Naive thymus-derived CD4-positive, alpha-beta T cell (primary cell): ENCODE measurements around the gene SCN4A. TPM values are rescaled to one million over a fixed set of nuclear protein-coding genes. Genes with fewer than 3 reads are reported as not detected.

ENCODE experiments used
- ATAC-seq: fragments of 150-1000 bp; cut with Tn5 transposase; 2 replicates; pipeline ENCODE4 v1.10.0; 2021; ENCODE audit warnings: mild to moderate bottlenecking, moderate library complexity
- CTCF ChIA-PET: fragments of 350-600 bp; sonication (Branson Sonifier 250); formaldehyde crosslinking; loops from one replicate; lab custom pipeline; 2021; ENCODE audit warnings: antibody characterized with exemption; lab: Charles Lee
- POLR2A ChIA-PET: fragments of 350-600 bp; sonication (Branson Sonifier 250); formaldehyde crosslinking; loops from one replicate; lab custom pipeline; 2021; ENCODE audit warnings: antibody characterized with exemption, inconsistent platforms; lab: Charles Lee
- DNase-seq, 9 donors: peaks; one replicate each; pipeline versions ENCODE4 v3.0.0 to v3.0.0-alpha.2; 2020 to 2022; ENCODE audit warnings: mixed read lengths in 1 of 9
- H3K27ac ChIP-seq: one replicate; pipeline ENCODE4 v1.7.0; 2013; ENCODE audit warnings: mild to moderate bottlenecking, low read depth, low read length, moderate library complexity
- H3K27me3 ChIP-seq, 2 donors: one replicate each; pipeline ENCODE4 v1.7.0; 2013; ENCODE audit warnings: low read length in 2 of 2, mild to moderate bottlenecking in 2 of 2, moderate library complexity in 2 of 2; ENCODE audit not compliant: control insufficient read depth in 2 of 2, insufficient read depth in 2 of 2
- H3K36me3 ChIP-seq, 3 experiments: 1 replicate in 2 of 3; 2 replicates in 1 of 3; pipeline ENCODE4 v1.7.0; 2013; ENCODE audit warnings: low read length in 3 of 3, mild to moderate bottlenecking in 3 of 3, moderate library complexity in 1 of 3; ENCODE audit not compliant: insufficient read depth in 3 of 3, control insufficient read depth in 2 of 3
- H3K4me1 ChIP-seq, 2 donors: one replicate each; pipeline ENCODE4 v1.7.0; 2013; ENCODE audit warnings: low read length in 2 of 2, mild to moderate bottlenecking in 2 of 2, moderate library complexity in 1 of 2; ENCODE audit not compliant: control insufficient read depth in 2 of 2, insufficient read depth in 2 of 2
- H3K4me3 ChIP-seq: 2 replicates; pipeline ENCODE4 v1.7.0; 2013; ENCODE audit warnings: mild to moderate bottlenecking, low read length
- H3K9me3 ChIP-seq, 3 experiments: 1 replicate in 2 of 3; 2 replicates in 1 of 3; pipeline ENCODE4 v1.7.0; 2013; ENCODE audit warnings: low read length in 3 of 3; ENCODE audit not compliant: control insufficient read depth in 2 of 3
- H3K27ac Mint-ChIP-seq, 9 donors: one replicate each; pipeline ENCODE4 v1.8.0; 2020 to 2022; ENCODE audit warnings: mixed read lengths in 9 of 9, mild to moderate bottlenecking in 8 of 9, moderate library complexity in 5 of 9, inconsistent platforms in 2 of 9
- H3K27me3 Mint-ChIP-seq, 5 donors: one replicate each; pipeline ENCODE4 v1.8.0; 2021 to 2022; ENCODE audit warnings: mixed read lengths in 5 of 5, mild to moderate bottlenecking in 1 of 5
- H3K36me3 Mint-ChIP-seq, 5 donors: one replicate each; pipeline ENCODE4 v1.8.0; 2020 to 2022; ENCODE audit warnings: mixed read lengths in 5 of 5, mild to moderate bottlenecking in 3 of 5, inconsistent platforms in 1 of 5
- H3K4me1 Mint-ChIP-seq, 7 donors: one replicate each; pipeline ENCODE4 v1.8.0; 2020 to 2022; ENCODE audit warnings: mixed read lengths in 7 of 7, mild to moderate bottlenecking in 3 of 7, inconsistent platforms in 1 of 7
- H3K4me3 Mint-ChIP-seq, 10 donors: one replicate each; pipeline ENCODE4 v1.8.0; 2020 to 2022; ENCODE audit warnings: mild to moderate bottlenecking in 10 of 10, mixed read lengths in 10 of 10, moderate library complexity in 6 of 10, inconsistent platforms in 2 of 10
- H3K9me3 Mint-ChIP-seq, 11 donors: one replicate each; pipeline ENCODE4 v1.8.0; 2020 to 2022; ENCODE audit warnings: mixed read lengths in 11 of 11, mild to moderate bottlenecking in 4 of 11, inconsistent platforms in 1 of 11, moderate library complexity in 1 of 11
- intact Hi-C, 2 donors: fragments of 100-400 bp; cut with micrococcal nuclease; formaldehyde crosslinking; loops; one replicate each; pipeline ENCODE4 v1.15.1; 2023
- polyA plus RNA-seq, 2 donors: library from polyadenylated mRNA; unstranded; fragments of 300-500 nt; fragmentation: Illumina TruSeq; gene quantifications; one replicate each; pipeline ENCODE4 v1.2.3, GENCODE V29; 2021
- total RNA-seq, 6 experiments: library from RNA in 5 of 6; stranded (reverse) in 5 of 6; gene quantifications; 1 replicate in 5 of 6; 2 replicates in 1 of 6; pipeline ENCODE4 v1.2.3 and lab custom pipeline; 2021 to 2026

The SCN4A gene
- total and polyA plus RNA-seq, 7 experiments from 2014 or later: 0.03 to 0.15 (median 0.07) TPM; not detected in 3

GRCh38 chr17:63945784-63946439 lies 26.8 kb downstream of the SCN4A start:
- intact Hi-C loops: loop anchor here (1.0 to 2.0 kb wide), 5 partner anchors 14 to 79 kb away; partner anchors contain the start of genes CD79B (in 2 of the 2) and CSHL1 (in 1 of the 2)
- peaks cover 14 to 17% of the 10 kb centered on the region in 2 donors for H3K4me1 ChIP-seq

GRCh38 chr17:63944736-63945499 lies 27.8 kb downstream of the SCN4A start:
- POLR2A ChIA-PET: interaction anchor here (1.1 kb wide), 1 partner anchor 186 kb away, joined by 5 read pairs; no protein-coding TSS in a partner anchor
- Mint-ChIP-seq H3K4me3 (peak overlapping the region in 4 of 10 donors; percentile 14 to 76 (median 40)), H3K27me3 (peaks cover 0 to 7% (median 0%) of the 10 kb centered on the region in 5 donors), H3K27ac (peak overlapping the region in 3 of 9 donors; percentile 3 to 48 (median 12)), H3K36me3 (no peaks in the 10 kb centered on the region), H3K4me1 (peaks cover 9 to 19% (median 12%) of the 10 kb centered on the region in 7 donors), H3K9me3 (no peaks in the 10 kb centered on the region)
- peaks cover 14 to 17% of the 10 kb centered on the region in 2 donors for H3K4me1 ChIP-seq
- H3K27me3 ChIP-seq: no peaks in the 10 kb centered on the region
- DNase-seq: no peak
- H3K9me3 ChIP-seq: no peaks in the 10 kb centered on the region
- intact Hi-C loops: no loop called here
- H3K36me3 ChIP-seq: no peaks in the 10 kb centered on the region
- no peak for ATAC-seq
- CTCF ChIA-PET: interaction anchor here (0.6 kb wide), 1 partner anchor 9 kb away, joined by 5 read pairs; no protein-coding TSS in a partner anchor
- no peak overlapping the region for H3K27ac ChIP-seq
- H3K4me3 ChIP-seq: no peak overlapping the region

More at GRCh38 chr17:63945784-63946439, 26.8 kb downstream of the SCN4A start:
- H3K9me3 Mint-ChIP-seq: no peaks in the 10 kb centered on the region
- no peak for ATAC-seq
- H3K36me3 Mint-ChIP-seq: no peaks in the 10 kb centered on the region
- no peaks in the 10 kb centered on the region for H3K27me3 ChIP-seq
- H3K4me3 ChIP-seq: no peak overlapping the region
- H3K4me1 Mint-ChIP-seq: peaks cover 9 to 19% (median 12%) of the 10 kb centered on the region in 7 donors
- H3K27ac ChIP-seq: no peak overlapping the region
- DNase-seq: no peak
- CTCF ChIA-PET: interaction anchor here (0.6 to 2.5 kb wide), 20 partner anchors 9 to 188 kb away, joined by 3 to 37 read pairs (median 4); partner anchors contain the start of genes CD79B, CSHL1, GH1 and ICAM2
- peaks cover 0 to 7% (median 0%) of the 10 kb centered on the region in 5 donors for H3K27me3 Mint-ChIP-seq
- H3K4me3 Mint-ChIP-seq: peak overlapping the region in 4 of 10 donors; percentile 73 to 79 (median 74)
- no peak overlapping the region for H3K27ac Mint-ChIP-seq
- H3K9me3 ChIP-seq: no peaks in the 10 kb centered on the region
- POLR2A ChIA-PET: interaction anchor here (0.7 to 1.4 kb wide), 10 partner anchors 10 to 185 kb away, joined by 3 to 8 read pairs (median 4); partner anchors contain the start of gene CD79B
- H3K36me3 ChIP-seq: no peaks in the 10 kb centered on the region

- Mint-ChIP-seq H3K4me1 (peaks cover 10 to 29% (median 19%) of the 10 kb centered on the region in 7 donors), H3K27me3 (peaks cover 0 to 7% (median 0%) of the 10 kb centered on the region in 5 donors), H3K27ac (peak overlapping the region in 1 of 9 donors; percentile 37), H3K36me3 (no peaks in the 10 kb centered on the region), H3K9me3 (no peaks in the 10 kb centered on the region), H3K4me3 (no peak overlapping the region)
- Histone ChIP-seq H3K36me3 (no peaks in the 10 kb centered on the region), H3K4me1 (peaks cover 14 to 17% of the 10 kb centered on the region in 2 donors), H3K27ac (no peak overlapping the region), H3K9me3 (no peaks in the 10 kb centered on the region), H3K4me3 (no peak overlapping the region), H3K27me3 (no peaks in the 10 kb centered on the region)
- ChIA-PET CTCF (interaction anchor here (0.6 kb wide), 1 partner anchor 21 kb away, joined by 4 read pairs; no protein-coding TSS in a partner anchor), POLR2A (no interaction called here)
- intact Hi-C loops: no loop called here
- ATAC-seq: no peak
- no peak for DNase-seq
Observed at GRCh38 chr17:63943745-63944144, 29.0 kb downstream of the SCN4A start.

GRCh38 chr17:63942309-63942985 lies 30.3 kb downstream of the SCN4A start:
- Mint-ChIP-seq H3K4me1 (peaks cover 10 to 34% (median 20%) of the 10 kb centered on the region in 7 donors), H3K9me3 (no peaks in the 10 kb centered on the region), H3K27me3 (peaks cover 0 to 7% (median 0%) of the 10 kb centered on the region in 5 donors), H3K36me3 (no peaks in the 10 kb centered on the region), H3K4me3 (no peak overlapping the region), H3K27ac (peak overlapping the region in 1 of 9 donors; percentile 37)
- no peak overlapping the region for H3K4me3 ChIP-seq
- ATAC-seq (no peak), DNase-seq (no peak)
- intact Hi-C loops: no loop called here
- POLR2A ChIA-PET: interaction anchor here (0.6 kb wide), 2 partner anchors 21 to 513 kb away, joined by 3 read pairs; no protein-coding TSS in a partner anchor
- H3K36me3 ChIP-seq: no peaks in the 10 kb centered on the region
- H3K27me3 ChIP-seq: no peaks in the 10 kb centered on the region
- CTCF ChIA-PET: no interaction called here
- H3K27ac ChIP-seq: no peak overlapping the region
- peaks cover 14 to 17% of the 10 kb centered on the region in 2 donors for H3K4me1 ChIP-seq
- H3K9me3 ChIP-seq: no peaks in the 10 kb centered on the region

DNA sequence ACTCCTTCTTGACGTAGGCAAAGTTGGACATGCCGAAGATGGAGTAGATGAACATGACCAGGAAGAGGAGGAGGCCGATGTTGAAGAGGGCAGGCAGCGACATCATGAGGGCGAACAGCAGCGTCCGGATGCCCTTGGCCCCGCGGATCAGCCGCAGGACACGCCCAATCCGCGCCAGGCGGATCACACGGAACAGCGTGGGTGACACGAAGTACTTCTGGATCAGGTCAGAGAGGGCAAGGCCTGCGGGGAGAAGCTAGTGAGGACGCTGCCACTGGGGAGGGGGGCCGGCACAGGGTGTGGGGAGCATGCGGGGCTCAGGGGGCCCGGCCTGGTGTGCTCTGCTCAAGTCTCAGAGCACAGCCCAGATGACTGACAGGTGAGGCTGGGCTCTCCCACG lies 31.0 kb downstream of the SCN4A start:
- no peaks in the 10 kb centered on the region for H3K27me3 ChIP-seq
- intact Hi-C loops: no loop called here
- no peak overlapping the region for H3K27ac ChIP-seq
- no peaks in the 10 kb centered on the region for H3K9me3 ChIP-seq
- no peak overlapping the region for H3K27ac Mint-ChIP-seq
- CTCF ChIA-PET: no interaction called here
- peaks cover 8 to 30% (median 20%) of the 10 kb centered on the region in 7 donors for H3K4me1 Mint-ChIP-seq
- peaks cover 11% of the 10 kb centered on the region in 2 donors for H3K4me1 ChIP-seq
- POLR2A ChIA-PET: interaction anchor here (0.6 kb wide), 2 partner anchors 22 to 514 kb away, joined by 3 read pairs; no protein-coding TSS in a partner anchor
- H3K4me3 Mint-ChIP-seq: no peak overlapping the region
- H3K36me3 ChIP-seq: no peaks in the 10 kb centered on the region
- DNase-seq (no peak), ATAC-seq (no peak)
- H3K36me3 Mint-ChIP-seq: no peaks in the 10 kb centered on the region
- H3K4me3 ChIP-seq: no peak overlapping the region
- peaks cover 0 to 7% (median 0%) of the 10 kb centered on the region in 5 donors for H3K27me3 Mint-ChIP-seq
- no peaks in the 10 kb centered on the region for H3K9me3 Mint-ChIP-seq

GRCh38 chr17:63941162-63941561 lies 31.6 kb downstream of the SCN4A start:
- no peaks in the 10 kb centered on the region for H3K9me3 Mint-ChIP-seq
- DNase-seq: no peak

More at GRCh38 chr17:63941162-63941561, 31.6 kb downstream of the SCN4A start:
- H3K4me1 ChIP-seq: peaks cover 5% of the 10 kb centered on the region in 2 donors
- Mint-ChIP-seq H3K27ac (no peak overlapping the region), H3K27me3 (peaks cover 0 to 10% (median 0%) of the 10 kb centered on the region in 5 donors), H3K4me3 (no peak overlapping the region), H3K36me3 (no peaks in the 10 kb centered on the region), H3K4me1 (peaks cover 5 to 25% (median 15%) of the 10 kb centered on the region in 7 donors)
- ATAC-seq: no peak
- no peak overlapping the region for H3K4me3 ChIP-seq
- H3K27me3 ChIP-seq: no peaks in the 10 kb centered on the region
- intact Hi-C loops: no loop called here
- CTCF ChIA-PET: interaction anchor here (1.0 kb wide), 1 partner anchor 22 kb away, joined by 3 read pairs; no protein-coding TSS in a partner anchor
- no peaks in the 10 kb centered on the region for H3K9me3 ChIP-seq
- no peaks in the 10 kb centered on the region for H3K36me3 ChIP-seq
- POLR2A ChIA-PET: no interaction called here
- no peak overlapping the region for H3K27ac ChIP-seq
